WTC11 (cell line): ENCODE measurements around the gene HBQ1. TPM values are rescaled to one million over a fixed set of nuclear protein-coding genes. Genes with fewer than 3 reads are reported as not detected.

Experiments
- ATAC-seq: fragments of 200-7000 bp; cut with Tn5 transposase; 2 replicates; pipeline ENCODE4 v1.10.0; 2021; ENCODE audit warnings: mild to moderate bottlenecking, moderate library complexity
- CTCF ChIA-PET: fragments of 300-600 bp; sonication (Branson Sonifier 250); formaldehyde crosslinking; loops from one replicate; lab custom pipeline; 2021; ENCODE audit warnings: antibody characterized with exemption; lab: Charles Lee
- POLR2A ChIA-PET: fragments of 350-600 bp; sonication (Branson Sonifier 250); formaldehyde crosslinking; loops from one replicate; lab custom pipeline; 2021; ENCODE audit warnings: antibody characterized with exemption; lab: Charles Lee
- DNase-seq: peaks from one replicate; pipeline ENCODE4 v3.0.0; 2021; ENCODE audit warnings: low spot score
- H3K27ac Mint-ChIP-seq: 2 replicates; pipeline ENCODE4 v1.8.0; 2021; ENCODE audit warnings: mixed read lengths
- H3K27me3 Mint-ChIP-seq: 2 replicates; pipeline ENCODE4 v1.8.0; 2021; ENCODE audit warnings: low read depth, mild to moderate bottlenecking, moderate library complexity, mixed read lengths
- H3K36me3 Mint-ChIP-seq: 2 replicates; pipeline ENCODE4 v1.8.0; 2021; ENCODE audit warnings: mixed read lengths
- H3K4me1 Mint-ChIP-seq: 2 replicates; pipeline ENCODE4 v1.8.0; 2022; ENCODE audit warnings: mixed read lengths
- H3K4me3 Mint-ChIP-seq: 2 replicates; pipeline ENCODE4 v1.8.0; 2021; ENCODE audit warnings: mild to moderate bottlenecking, moderate library complexity, mixed read lengths
- H3K9me3 Mint-ChIP-seq: 2 replicates; pipeline ENCODE4 v1.8.0; 2021; ENCODE audit warnings: mixed read lengths
- AR ChIP-seq: fragments of 250-450 bp; sonication (Bioruptor Pico); IDR thresholded peaks from 2 replicates; pipeline ENCODE4 v1.9.0; 2021; ENCODE audit warnings: mild to moderate bottlenecking
- ATF6 ChIP-seq: sonication (generic); formaldehyde crosslinking; IDR thresholded peaks from 2 replicates; pipeline ENCODE4 v1.8.1; 2023; ENCODE audit warnings: mild to moderate bottlenecking, missing genetic modification reagents
- CBFB ChIP-seq: sonication (generic); formaldehyde crosslinking; IDR thresholded peaks from 2 replicates; pipeline ENCODE4 v1.8.1; 2022; ENCODE audit warnings: mild to moderate bottlenecking, low read depth, missing genetic modification reagents
- CDX4 ChIP-seq: fragments of 250-450 bp; sonication (Bioruptor Pico); IDR thresholded peaks from 2 replicates; pipeline ENCODE4 v1.9.0; 2021; ENCODE audit warnings: moderate library complexity, mild to moderate bottlenecking, inconsistent platforms, borderline replicate concordance
- ETV6 ChIP-seq: sonication (generic); formaldehyde crosslinking; IDR thresholded peaks from 2 replicates; pipeline ENCODE4 v1.8.1; 2022; ENCODE audit warnings: mild to moderate bottlenecking, missing genetic modification reagents
- FOXJ3 ChIP-seq: sonication (generic); formaldehyde crosslinking; IDR thresholded peaks from 2 replicates; pipeline ENCODE4 v1.9.0; 2021; ENCODE audit warnings: missing genetic modification reagents, mild to moderate bottlenecking, borderline replicate concordance
- FOXK1 ChIP-seq: sonication (generic); formaldehyde crosslinking; IDR thresholded peaks from 2 replicates; pipeline ENCODE4 v1.8.0; 2022; ENCODE audit warnings: mild to moderate bottlenecking, moderate library complexity, missing genetic modification reagents
- GABPB1 ChIP-seq: sonication (generic); formaldehyde crosslinking; IDR thresholded peaks from 2 replicates; pipeline ENCODE4 v1.8.1; 2023; ENCODE audit warnings: mild to moderate bottlenecking, missing genetic modification reagents
- GTF2I ChIP-seq: fragments of 250-450 bp; sonication (Bioruptor Pico); conservative IDR thresholded peaks from 2 replicates; pipeline ENCODE4 v1.4.0; 2021; ENCODE audit warnings: mild to moderate bottlenecking
- HMGA2 ChIP-seq: fragments of 250-450 bp; sonication (Bioruptor Pico); IDR thresholded peaks from 2 replicates; pipeline ENCODE4 v1.4.0; 2021; ENCODE audit warnings: mild to moderate bottlenecking, moderate library complexity
- IRF1 ChIP-seq: sonication (generic); formaldehyde crosslinking; IDR thresholded peaks from 2 replicates; pipeline ENCODE4 v1.8.0; 2023; ENCODE audit warnings: missing genetic modification reagents
- KAT7 ChIP-seq: sonication (generic); formaldehyde crosslinking; IDR thresholded peaks from 2 replicates; pipeline ENCODE4 v1.8.1; 2023; ENCODE audit warnings: missing genetic modification reagents, mild to moderate bottlenecking, borderline replicate concordance
- MAX ChIP-seq: sonication (generic); formaldehyde crosslinking; IDR thresholded peaks from 2 replicates; pipeline ENCODE4 v1.8.0; 2022; ENCODE audit warnings: mild to moderate bottlenecking, missing genetic modification reagents
- MLX ChIP-seq: sonication (generic); formaldehyde crosslinking; IDR thresholded peaks from 2 replicates; pipeline ENCODE4 v1.8.1; 2023; ENCODE audit warnings: mild to moderate bottlenecking, missing genetic modification reagents, moderate library complexity
- OVOL2 ChIP-seq: fragments of 250-450 bp; sonication (Bioruptor Pico); IDR thresholded peaks from 2 replicates; pipeline ENCODE4 v1.9.0; 2021; ENCODE audit warnings: mild to moderate bottlenecking, borderline replicate concordance
- PRRX2 ChIP-seq: fragments of 250-450 bp; sonication (Bioruptor Pico); IDR thresholded peaks from 2 replicates; pipeline ENCODE4 v1.8.0; 2021; ENCODE audit warnings: mild to moderate bottlenecking
- USF1 ChIP-seq: sonication (generic); formaldehyde crosslinking; IDR thresholded peaks from 2 replicates; pipeline ENCODE4 v1.8.0; 2022; ENCODE audit warnings: mild to moderate bottlenecking, missing genetic modification reagents
- USF2 ChIP-seq: sonication (generic); formaldehyde crosslinking; IDR thresholded peaks from 2 replicates; pipeline ENCODE4 v1.8.1; 2023; ENCODE audit warnings: mild to moderate bottlenecking, missing genetic modification reagents, moderate library complexity
- ZBTB43 ChIP-seq: sonication (generic); formaldehyde crosslinking; IDR thresholded peaks from 2 replicates; pipeline ENCODE4 v1.8.1; 2023; ENCODE audit warnings: mild to moderate bottlenecking, missing genetic modification reagents
- ZNF512 ChIP-seq: sonication (generic); formaldehyde crosslinking; IDR thresholded peaks from 2 replicates; pipeline ENCODE4 v1.8.1; 2022; ENCODE audit warnings: missing genetic modification reagents, borderline replicate concordance
- ZSCAN18 ChIP-seq: fragments of 250-450 bp; sonication (Bioruptor Pico); IDR thresholded peaks from 2 replicates; pipeline ENCODE4 v2.1.2; 2022; ENCODE audit warnings: mild to moderate bottlenecking, moderate library complexity
- total RNA-seq: library from RNA; stranded (reverse); gene quantifications from 3 replicates; pipeline ENCODE4 v1.2.3, GENCODE V29; 2021

Gene HBQ1
- total RNA-seq, 1 experiment from 2014 or later: 3.0 TPM

GRCh38 chr16:168424-168823 is 11.8 kb upstream of the HBQ1 start (continued):
- no peak for TF ChIP-seq AR
- TF ChIP-seq MAX (CRISPR knock-in tag): no peak
- no peak for TF ChIP-seq ETV6 (CRISPR knock-in tag)
- TF ChIP-seq PRRX2 (CRISPR knock-in tag): no peak
- TF ChIP-seq CDX4 (CRISPR knock-in tag): no peak
- no peak for TF ChIP-seq KAT7 (CRISPR knock-in tag)
- no peak for TF ChIP-seq ATF6 (CRISPR knock-in tag)
- no peak for TF ChIP-seq GTF2I (CRISPR knock-in tag)

- Mint-ChIP-seq H3K9me3 (no peaks in the 10 kb centered on the region), H3K4me1 (peaks cover 28% of the 10 kb centered on the region), H3K4me3 (no peak overlapping the region)
- ATAC-seq: no peak
- no peak for DNase-seq
- CTCF ChIA-PET: interaction anchor here (1.0 to 2.2 kb wide), 7 partner anchors 9 to 104 kb away, joined by 3 to 11 read pairs (median 5); partner anchors contain the start of gene HBQ1
- TF ChIP-seq ZBTB43 (CRISPR knock-in tag) (no peak), CBFB (CRISPR knock-in tag) (no peak), ZSCAN18 (CRISPR knock-in tag) (no peak), MAX (CRISPR knock-in tag) (no peak), USF1 (no peak), FOXK1 (CRISPR knock-in tag) (no peak), USF2 (CRISPR knock-in tag) (no peak), OVOL2 (no peak), IRF1 (CRISPR knock-in tag) (no peak), GABPB1 (CRISPR knock-in tag) (no peak), FOXJ3 (no peak), ZNF512 (CRISPR knock-in tag) (no peak), HMGA2 (CRISPR knock-in tag) (no peak), MLX (CRISPR knock-in tag) (no peak)
- TF ChIP-seq, all 79 proteins: peak for 0
- POLR2A ChIA-PET: no interaction called here
- no peaks in the 10 kb centered on the region for H3K36me3 Mint-ChIP-seq
- peaks cover 84% of the 10 kb centered on the region for H3K27me3 Mint-ChIP-seq
- H3K27ac Mint-ChIP-seq: no peak overlapping the region
These were observed 11.2 kb upstream of the HBQ1 start for GRCh38 chr16:169014-169413.
